Vagina (tissue), 2 donors: ENCODE results near the gene LAMB4. TPM values are rescaled to one million over a fixed set of nuclear protein-coding genes. Genes with fewer than 3 reads are reported as not detected.

Experiments
- DNase-seq, 2 donors: peaks; one replicate each; pipeline ENCODE4 v3.0.0-alpha.2; 2017; ENCODE audit errors: extremely low spot score in 2 of 2
- H3K27ac ChIP-seq: fragments of 200-600 bp; sonication (generic); one replicate; pipeline ENCODE4 v1.5.1; 2019
- H3K27me3 ChIP-seq: fragments of 200-600 bp; sonication (generic); one replicate; pipeline ENCODE4 v1.5.1; 2019
- H3K36me3 ChIP-seq, 2 donors: fragments of 200-600 bp; sonication (generic); one replicate each; pipeline ENCODE4 v1.5.1; 2017 to 2019
- H3K4me1 ChIP-seq: fragments of 200-600 bp; sonication (generic); one replicate; pipeline ENCODE4 v1.5.1; 2019
- H3K4me3 ChIP-seq, 2 donors: fragments of 200-600 bp; sonication (generic); 1 replicate in 1 of 2; 2 replicates in 1 of 2; pipeline ENCODE4 v1.5.1; 2016 to 2019
- H3K9me3 ChIP-seq: fragments of 200-600 bp; sonication (generic); one replicate; pipeline ENCODE4 v1.5.1; 2019
- CTCF ChIP-seq, 3 experiments: fragments of 450-650 bp in 2 of 3; fragments of 200-600 bp in 1 of 3; sonication (generic) in 1 of 3; IDR thresholded peaks; one replicate each; pipeline ENCODE4 v1.5.1; 2017 to 2019; ENCODE audit warnings: antibody characterized with exemption in 3 of 3, mild to moderate bottlenecking in 2 of 3, moderate library complexity in 2 of 3
- POLR2A ChIP-seq, 2 donors: fragments of 450-650 bp; IDR thresholded peaks; one replicate each; pipeline ENCODE4 v1.6.1; 2017; ENCODE audit warnings: antibody characterized with exemption in 2 of 2, mild to moderate bottlenecking in 2 of 2, moderate library complexity in 2 of 2
- POLR2AphosphoS5 ChIP-seq, 2 donors: sonication (generic); formaldehyde crosslinking; IDR thresholded peaks; one replicate each; pipeline ENCODE4 v1.9.0; 2017; ENCODE audit warnings: antibody characterized with exemption in 2 of 2, mild to moderate bottlenecking in 2 of 2, low read depth in 1 of 2; ENCODE audit not compliant: insufficient read depth in 1 of 2
- intact Hi-C: fragments of 100-400 bp; cut with DNase I; formaldehyde crosslinking; loops from one replicate; pipeline ENCODE4 v1.15.1; 2023
- total RNA-seq: library from RNA; depleted of rRNA; stranded (reverse); fragments of >200 nt; gene quantifications from one replicate; pipeline ENCODE4 v1.2.3, GENCODE V29; 2016

The LAMB4 gene
- total RNA-seq, 1 donor from 2014 or later: 0.74 TPM

- H3K27me3 ChIP-seq: no peaks in the 10 kb centered on the region
- no peaks in the 10 kb centered on the region for H3K36me3 ChIP-seq
- no peaks in the 10 kb centered on the region for H3K9me3 ChIP-seq
- TF ChIP-seq CTCF (IDR thresholded peaks at IDR 0.05): no peak
- no peak for TF ChIP-seq POLR2A (IDR thresholded peaks at IDR 0.05)
- TF ChIP-seq POLR2AphosphoS5 (IDR thresholded peaks at IDR 0.05; ENCODE audit: insufficient read depth in 1 of 2, low read depth in 1 of 2): no peak
- H3K4me1 ChIP-seq: no peaks in the 10 kb centered on the region
- H3K27ac ChIP-seq: no peak overlapping the region
- intact Hi-C loops: no loop called here
- H3K4me3 ChIP-seq: no peak overlapping the region
- no peak for DNase-seq
Measured at GRCh38 chr7:108112683-108113082, 17.5 kb downstream of the LAMB4 start.

- DNase-seq: no peak
- no peak overlapping the region for H3K27ac ChIP-seq
- H3K27me3 ChIP-seq: no peaks in the 10 kb centered on the region
- H3K4me3 ChIP-seq: no peak overlapping the region
- no peaks in the 10 kb centered on the region for H3K4me1 ChIP-seq
- no peaks in the 10 kb centered on the region for H3K36me3 ChIP-seq
- H3K9me3 ChIP-seq: no peaks in the 10 kb centered on the region
- TF ChIP-seq CTCF (IDR thresholded peaks at IDR 0.05) (no peak), POLR2AphosphoS5 (IDR thresholded peaks at IDR 0.05; ENCODE audit: insufficient read depth in 1 of 2, low read depth in 1 of 2) (no peak), POLR2A (IDR thresholded peaks at IDR 0.05) (no peak)
- intact Hi-C loops: no loop called here
Measured at GRCh38 chr7:108109221-108109908, 20.8 kb downstream of the LAMB4 start.

- no peaks in the 10 kb centered on the region for H3K4me1 ChIP-seq
- no peak for TF ChIP-seq CTCF (IDR thresholded peaks at IDR 0.05)
- no peak for TF ChIP-seq POLR2AphosphoS5 (IDR thresholded peaks at IDR 0.05; ENCODE audit: insufficient read depth in 1 of 2, low read depth in 1 of 2)
- no peak for TF ChIP-seq POLR2A (IDR thresholded peaks at IDR 0.05)
- H3K27ac ChIP-seq: no peak overlapping the region
- intact Hi-C loops: no loop called here
- H3K4me3 ChIP-seq: no peak overlapping the region
- no peaks in the 10 kb centered on the region for H3K36me3 ChIP-seq
- no peaks in the 10 kb centered on the region for H3K27me3 ChIP-seq
- no peaks in the 10 kb centered on the region for H3K9me3 ChIP-seq
- DNase-seq: no peak
Measured at GRCh38 chr7:108108131-108108530, 22.0 kb downstream of the LAMB4 start.

GRCh38 chr7:108104324-108104723, 25.8 kb downstream of the LAMB4 start:
- intact Hi-C loops: no loop called here
- no peak overlapping the region for H3K27ac ChIP-seq
- H3K36me3 ChIP-seq: no peaks in the 10 kb centered on the region
- H3K9me3 ChIP-seq: no peaks in the 10 kb centered on the region
- DNase-seq: no peak
- H3K4me3 ChIP-seq: no peak overlapping the region
- TF ChIP-seq POLR2AphosphoS5 (IDR thresholded peaks at IDR 0.05; ENCODE audit: insufficient read depth in 1 of 2, low read depth in 1 of 2): no peak
- TF ChIP-seq CTCF (IDR thresholded peaks at IDR 0.05): no peak
- no peak for TF ChIP-seq POLR2A (IDR thresholded peaks at IDR 0.05)
- H3K27me3 ChIP-seq: no peaks in the 10 kb centered on the region
- H3K4me1 ChIP-seq: peaks cover 3% of the 10 kb centered on the region

GRCh38 chr7:108103558-108104298, 26.4 kb downstream of the LAMB4 start:
- Histone ChIP-seq H3K27me3 (no peaks in the 10 kb centered on the region), H3K9me3 (no peaks in the 10 kb centered on the region), H3K4me1 (peaks cover 9% of the 10 kb centered on the region), H3K36me3 (no peaks in the 10 kb centered on the region), H3K27ac (no peak overlapping the region), H3K4me3 (no peak overlapping the region)
- intact Hi-C loops: no loop called here
- no peak for TF ChIP-seq POLR2A (IDR thresholded peaks at IDR 0.05)
- no peak for TF ChIP-seq CTCF (IDR thresholded peaks at IDR 0.05)
- TF ChIP-seq POLR2AphosphoS5 (IDR thresholded peaks at IDR 0.05; ENCODE audit: insufficient read depth in 1 of 2, low read depth in 1 of 2): no peak
- DNase-seq: no peak
